Tibial nerve (tissue), 4 donors: ENCODE measurements around the gene COL3A1.

Source experiments
- EP300 ChIP-seq, 2 donors: sonication (generic); formaldehyde crosslinking; IDR thresholded peaks; one replicate each; pipeline ENCODE4 v1.6.1; 2017; ENCODE audit warnings: antibody characterized with exemption in 2 of 2, mild to moderate bottlenecking in 1 of 2
- POLR2A ChIP-seq, 2 donors: fragments of 450-650 bp; IDR thresholded peaks; one replicate each; pipeline ENCODE4 v1.6.1; 2017; ENCODE audit warnings: antibody characterized with exemption in 2 of 2, mild to moderate bottlenecking in 2 of 2, moderate library complexity in 2 of 2
- TF ChIP-seq, protein P1 (sequence below), 5 experiments: fragments of 200-600 bp in 3 of 5; fragments of 450-650 bp in 2 of 5; sonication (generic) in 3 of 5; IDR thresholded peaks; one replicate each; pipeline ENCODE4 v1.5.1; 2016 to 2019; ENCODE audit warnings: antibody characterized with exemption in 5 of 5, mild to moderate bottlenecking in 3 of 5, moderate library complexity in 2 of 5

DNA sequence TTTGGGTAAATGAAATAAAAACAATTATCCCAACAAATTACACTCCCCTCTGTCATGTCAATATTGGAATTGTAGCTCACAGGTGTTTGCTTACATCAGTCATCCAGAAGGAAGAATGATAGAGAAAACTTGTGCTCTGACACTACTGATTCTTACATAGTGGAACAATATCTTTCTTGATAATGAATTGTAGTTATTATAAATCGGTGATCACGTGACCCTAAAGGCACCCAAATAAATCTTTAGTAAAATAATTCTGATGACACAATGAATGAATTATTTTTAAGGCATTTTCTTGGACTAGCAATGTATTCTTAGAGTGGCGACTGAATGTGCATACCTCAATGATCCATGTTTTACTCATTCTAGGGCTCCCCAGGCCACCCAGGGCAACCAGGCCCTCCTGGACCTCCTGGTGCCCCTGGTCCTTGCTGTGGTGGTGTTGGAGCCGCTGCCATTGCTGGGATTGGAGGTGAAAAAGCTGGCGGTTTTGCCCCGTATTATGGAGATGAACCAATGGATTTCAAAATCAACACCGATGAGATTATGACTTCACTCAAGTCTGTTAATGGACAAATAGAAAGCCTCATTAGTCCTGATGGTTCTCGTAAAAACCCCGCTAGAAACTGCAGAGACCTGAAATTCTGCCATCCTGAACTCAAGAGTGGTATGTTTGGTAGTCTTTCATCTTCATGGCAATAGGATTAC, 34.5 kb downstream of the COL3A1 start:
- TF ChIP-seq, protein P1, sequence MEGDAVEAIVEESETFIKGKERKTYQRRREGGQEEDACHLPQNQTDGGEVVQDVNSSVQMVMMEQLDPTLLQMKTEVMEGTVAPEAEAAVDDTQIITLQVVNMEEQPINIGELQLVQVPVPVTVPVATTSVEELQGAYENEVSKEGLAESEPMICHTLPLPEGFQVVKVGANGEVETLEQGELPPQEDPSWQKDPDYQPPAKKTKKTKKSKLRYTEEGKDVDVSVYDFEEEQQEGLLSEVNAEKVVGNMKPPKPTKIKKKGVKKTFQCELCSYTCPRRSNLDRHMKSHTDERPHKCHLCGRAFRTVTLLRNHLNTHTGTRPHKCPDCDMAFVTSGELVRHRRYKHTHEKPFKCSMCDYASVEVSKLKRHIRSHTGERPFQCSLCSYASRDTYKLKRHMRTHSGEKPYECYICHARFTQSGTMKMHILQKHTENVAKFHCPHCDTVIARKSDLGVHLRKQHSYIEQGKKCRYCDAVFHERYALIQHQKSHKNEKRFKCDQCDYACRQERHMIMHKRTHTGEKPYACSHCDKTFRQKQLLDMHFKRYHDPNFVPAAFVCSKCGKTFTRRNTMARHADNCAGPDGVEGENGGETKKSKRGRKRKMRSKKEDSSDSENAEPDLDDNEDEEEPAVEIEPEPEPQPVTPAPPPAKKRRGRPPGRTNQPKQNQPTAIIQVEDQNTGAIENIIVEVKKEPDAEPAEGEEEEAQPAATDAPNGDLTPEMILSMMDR (IDR thresholded peaks at IDR 0.05), result no peak
- TF ChIP-seq POLR2A (IDR thresholded peaks at IDR 0.05), result no peak
- no peak for TF ChIP-seq EP300 (IDR thresholded peaks at IDR 0.05)
